HUES64 (cell line): ENCODE results near the gene C1orf232.

Experiments used
- H3K27ac ChIP-seq: 2 replicates; pipeline ENCODE4 v1.7.0; 2013; ENCODE audit warnings: low read depth, low read length, inconsistent platforms
- H3K27me3 ChIP-seq: 2 replicates; pipeline ENCODE4 v1.6.1; 2013; ENCODE audit warnings: mild to moderate bottlenecking, low read length; ENCODE audit not compliant: insufficient read depth
- H3K36me3 ChIP-seq: 2 replicates; pipeline ENCODE4 v1.6.1; 2013; ENCODE audit warnings: mild to moderate bottlenecking, low read length; ENCODE audit not compliant: insufficient read depth
- H3K4me1 ChIP-seq: 2 replicates; pipeline ENCODE4 v1.6.1; 2013; ENCODE audit warnings: mild to moderate bottlenecking, low read length, moderate library complexity; ENCODE audit not compliant: insufficient read depth
- H3K4me3 ChIP-seq: 2 replicates; pipeline ENCODE4 v1.5.1; 2013; ENCODE audit warnings: mild to moderate bottlenecking, low read length, moderate library complexity
- H3K9ac ChIP-seq: 2 replicates; pipeline ENCODE4 v1.6.1; 2013; ENCODE audit warnings: mild to moderate bottlenecking, low read depth, low read length
- H3K9me3 ChIP-seq: 2 replicates; pipeline ENCODE4 v1.6.1; 2013; ENCODE audit warnings: low read depth, low read length; ENCODE audit not compliant: insufficient read depth
- WGBS: fragments of 150-250, 120-280 bp; methylation state at CpG from one replicate; pipeline ENCODE4 v1.1.7; 2013; ENCODE audit warnings: missing lambda C conversion rate; 5-methylcytosine and 5-hydroxymethylcytosine counted together

The C1orf232 gene

DNA sequence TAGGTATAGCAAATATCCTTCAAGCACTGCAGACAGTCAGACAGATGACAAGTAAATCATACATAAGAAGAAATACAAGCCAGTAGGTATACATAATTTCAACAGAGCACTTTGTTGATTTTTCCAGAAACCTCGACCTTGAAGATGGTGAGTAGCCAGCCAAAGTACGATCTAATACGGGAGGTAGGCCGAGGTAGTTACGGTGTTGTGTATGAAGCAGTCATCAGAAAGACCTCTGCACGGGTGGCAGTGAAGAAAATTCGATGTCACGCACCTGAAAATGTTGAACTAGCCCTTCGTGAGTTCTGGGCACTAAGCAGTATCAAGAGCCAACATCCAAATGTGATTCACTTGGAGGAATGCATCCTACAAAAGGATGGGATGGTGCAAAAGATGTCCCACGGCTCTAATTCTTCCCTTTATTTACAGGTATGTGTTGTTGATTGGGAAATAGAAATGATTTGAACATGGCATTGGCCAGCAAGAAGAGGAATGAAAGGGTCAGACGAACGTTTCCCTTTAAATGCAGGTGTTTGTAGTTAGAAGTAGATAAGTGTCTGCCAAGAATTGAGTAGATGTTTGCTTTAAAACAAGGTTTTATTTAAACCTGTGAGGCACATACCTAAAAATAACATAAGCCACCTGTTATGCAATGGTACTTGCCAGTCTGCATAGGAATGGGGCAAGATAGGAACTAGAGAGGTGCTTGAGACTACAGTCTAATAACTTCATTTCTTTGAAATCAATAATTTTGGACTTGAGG is 54.4 kb downstream of the C1orf232 start:
- H3K27ac ChIP-seq: no peak overlapping the region

More for the DNA sequence above, 54.4 kb downstream of the C1orf232 start:
- Histone ChIP-seq H3K9ac (no peak overlapping the region), H3K9me3 (no peaks in the 10 kb centered on the region), H3K27me3 (peaks cover 15% of the 10 kb centered on the region), H3K36me3 (peaks cover 18% of the 10 kb centered on the region), H3K4me1 (peaks cover 15% of the 10 kb centered on the region), H3K4me3 (no peak overlapping the region)
- 97% methylated on average over 12 of the region's 12 CpGs for WGBS
